Measurements from ENCODE around the gene GDE1. TPM values are rescaled to one million over a fixed set of nuclear protein-coding genes. Genes with fewer than 3 reads are reported as not detected.

The GDE1 gene
- total RNA-seq, 3 donors from 2014 or later (not counting 1 experiment from before 2014, with no cell fraction given) = 35.5 to 40.4 (median 35.9) TPM

GRCh38 chr16:19488213-19488640 is 33.7 kb downstream of the GDE1 start:
- Histone ChIP-seq H3K27ac (ENCODE audit: low read length) (no peak overlapping the region), H3K36me3 (ENCODE audit: control insufficient read depth, insufficient read depth, low read length) (no peaks in the 10 kb centered on the region), H3K9me3 (ENCODE audit: control insufficient read depth, insufficient read depth, low read length) (no peaks in the 10 kb centered on the region), H3K27me3 (ENCODE audit: control insufficient read depth, insufficient read depth, low read length) (no peaks in the 10 kb centered on the region), H3K4me3 (ENCODE audit: low read length) (no peak overlapping the region), H3K4me1 (ENCODE audit: control insufficient read depth, insufficient read depth, low read length) (no peaks in the 10 kb centered on the region)
- no peak for ATAC-seq
- DNase-seq = no peak
- H3K27ac Mint-ChIP-seq = no peak overlapping the region
- H3K9me3 Mint-ChIP-seq = no peaks in the 10 kb centered on the region
- H3K4me1 Mint-ChIP-seq = no peaks in the 10 kb centered on the region
- WGBS (ENCODE audit: insufficient coverage) = 75% methylated on average over 4 of the region's 4 CpGs
- intact Hi-C loops (cut with micrococcal nuclease) = no loop called here
- no peaks in the 10 kb centered on the region for H3K36me3 Mint-ChIP-seq
- no peaks in the 10 kb centered on the region for H3K27me3 Mint-ChIP-seq (ENCODE audit: low read depth in 2 of 2)
- no peak for TF ChIP-seq CTCF (IDR thresholded peaks at IDR 0.05)
- no peak overlapping the region for H3K4me3 Mint-ChIP-seq

GRCh38 chr16:19486750-19487325 is 35.1 kb downstream of the GDE1 start:
- no peaks in the 10 kb centered on the region for H3K36me3 Mint-ChIP-seq
- ATAC-seq = no peak

GRCh38 chr16:19486051-19486450 is 35.8 kb downstream of the GDE1 start:
- Mint-ChIP-seq H3K27me3 (ENCODE audit: low read depth in 2 of 2) (no peaks in the 10 kb centered on the region), H3K36me3 (no peaks in the 10 kb centered on the region), H3K4me3 (no peak overlapping the region), H3K9me3 (no peaks in the 10 kb centered on the region), H3K4me1 (no peaks in the 10 kb centered on the region), H3K27ac (no peak overlapping the region)
- no peak overlapping the region for H3K27ac ChIP-seq (ENCODE audit: low read length)
- H3K4me3 ChIP-seq (ENCODE audit: low read length) = no peak overlapping the region
- no peaks in the 10 kb centered on the region for H3K36me3 ChIP-seq (ENCODE audit: control insufficient read depth, insufficient read depth, low read length)
- no peak for DNase-seq
- H3K27me3 ChIP-seq (ENCODE audit: control insufficient read depth, insufficient read depth, low read length) = no peaks in the 10 kb centered on the region
- H3K9me3 ChIP-seq (ENCODE audit: control insufficient read depth, insufficient read depth, low read length) = no peaks in the 10 kb centered on the region
- 80% methylated on average over 2 of the region's 4 CpGs for WGBS (ENCODE audit: insufficient coverage)
- TF ChIP-seq CTCF (IDR thresholded peaks at IDR 0.05) = no peak
- intact Hi-C loops (cut with micrococcal nuclease) = no loop called here
- no peaks in the 10 kb centered on the region for H3K4me1 ChIP-seq (ENCODE audit: control insufficient read depth, insufficient read depth, low read length)
- no peak for ATAC-seq

More at GRCh38 chr16:19486750-19487325, 35.1 kb downstream of the GDE1 start:
- TF ChIP-seq CTCF (IDR thresholded peaks at IDR 0.05) = no peak
- intact Hi-C loops (cut with micrococcal nuclease) = no loop called here
- H3K4me3 ChIP-seq (ENCODE audit: low read length) = no peak overlapping the region
- no peaks in the 10 kb centered on the region for H3K27me3 ChIP-seq (ENCODE audit: control insufficient read depth, insufficient read depth, low read length)
- no peaks in the 10 kb centered on the region for H3K9me3 Mint-ChIP-seq
- no peak for DNase-seq
- H3K4me3 Mint-ChIP-seq = no peak overlapping the region
- no peaks in the 10 kb centered on the region for H3K4me1 ChIP-seq (ENCODE audit: control insufficient read depth, insufficient read depth, low read length)
- no peaks in the 10 kb centered on the region for H3K4me1 Mint-ChIP-seq
- H3K27me3 Mint-ChIP-seq (ENCODE audit: low read depth in 2 of 2) = no peaks in the 10 kb centered on the region
- H3K27ac ChIP-seq (ENCODE audit: low read length) = no peak overlapping the region
- 91% methylated on average over 10 of the region's 10 CpGs for WGBS (ENCODE audit: insufficient coverage)
- no peaks in the 10 kb centered on the region for H3K9me3 ChIP-seq (ENCODE audit: control insufficient read depth, insufficient read depth, low read length)
- no peaks in the 10 kb centered on the region for H3K36me3 ChIP-seq (ENCODE audit: control insufficient read depth, insufficient read depth, low read length)
- no peak overlapping the region for H3K27ac Mint-ChIP-seq

- Mint-ChIP-seq H3K27ac (no peak overlapping the region), H3K9me3 (no peaks in the 10 kb centered on the region), H3K27me3 (ENCODE audit: low read depth in 2 of 2) (no peaks in the 10 kb centered on the region), H3K4me3 (no peak overlapping the region), H3K36me3 (no peaks in the 10 kb centered on the region), H3K4me1 (no peaks in the 10 kb centered on the region)
- DNase-seq (no peak), ATAC-seq (no peak)
- no peak overlapping the region for H3K4me3 ChIP-seq (ENCODE audit: low read length)
- no peak overlapping the region for H3K27ac ChIP-seq (ENCODE audit: low read length)
- TF ChIP-seq CTCF (IDR thresholded peaks at IDR 0.05) = no peak
- no peaks in the 10 kb centered on the region for H3K9me3 ChIP-seq (ENCODE audit: control insufficient read depth, insufficient read depth, low read length)
- H3K27me3 ChIP-seq (ENCODE audit: control insufficient read depth, insufficient read depth, low read length) = no peaks in the 10 kb centered on the region
- H3K4me1 ChIP-seq (ENCODE audit: control insufficient read depth, insufficient read depth, low read length) = no peaks in the 10 kb centered on the region
- 95% methylated on average over 5 of the region's 5 CpGs for WGBS (ENCODE audit: insufficient coverage)
- no peaks in the 10 kb centered on the region for H3K36me3 ChIP-seq (ENCODE audit: control insufficient read depth, insufficient read depth, low read length)
- intact Hi-C loops (cut with micrococcal nuclease) = no loop called here
Measured at GRCh38 chr16:19485611-19486010, 36.3 kb downstream of the GDE1 start.
